PC-9 (cell line): ENCODE measurements around the gene CCDC30.

ENCODE experiments used
- CTCF ChIP-seq: fragments of 200-600 bp; sonication (generic); conservative IDR thresholded peaks from 2 replicates; pipeline ENCODE4 v1.6.1; 2017; ENCODE audit warnings: mixed run types, antibody characterized with exemption, mild to moderate bottlenecking, moderate library complexity
- EZH2 ChIP-seq: fragments of 200-600 bp; sonication (generic); IDR thresholded peaks from 2 replicates; pipeline ENCODE4 v1.8.0; 2017; ENCODE audit warnings: antibody characterized with exemption, low read depth

GRCh38 chr1:42592811-42593210, 129.7 kb downstream of the CCDC30 start:
- TF ChIP-seq CTCF (no peak), EZH2 (no peak)
